SK-N-MC (cell line): ENCODE data around the gene ALG6.

ENCODE experiments used
- EZH2 ChIP-seq: fragments of 200-600 bp; sonication (generic); IDR thresholded peaks from one replicate; pipeline ENCODE4 v1.6.1; 2017; ENCODE audit warnings: antibody characterized with exemption
- FOXP2 ChIP-seq: optimal IDR thresholded peaks from 2 replicates; pipeline ENCODE3; 2011; ENCODE audit warnings: mild to moderate bottlenecking, moderate library complexity; ENCODE audit not compliant: insufficient read depth; ENCODE audit errors: extremely low read length, control extremely low read depth

DNA sequence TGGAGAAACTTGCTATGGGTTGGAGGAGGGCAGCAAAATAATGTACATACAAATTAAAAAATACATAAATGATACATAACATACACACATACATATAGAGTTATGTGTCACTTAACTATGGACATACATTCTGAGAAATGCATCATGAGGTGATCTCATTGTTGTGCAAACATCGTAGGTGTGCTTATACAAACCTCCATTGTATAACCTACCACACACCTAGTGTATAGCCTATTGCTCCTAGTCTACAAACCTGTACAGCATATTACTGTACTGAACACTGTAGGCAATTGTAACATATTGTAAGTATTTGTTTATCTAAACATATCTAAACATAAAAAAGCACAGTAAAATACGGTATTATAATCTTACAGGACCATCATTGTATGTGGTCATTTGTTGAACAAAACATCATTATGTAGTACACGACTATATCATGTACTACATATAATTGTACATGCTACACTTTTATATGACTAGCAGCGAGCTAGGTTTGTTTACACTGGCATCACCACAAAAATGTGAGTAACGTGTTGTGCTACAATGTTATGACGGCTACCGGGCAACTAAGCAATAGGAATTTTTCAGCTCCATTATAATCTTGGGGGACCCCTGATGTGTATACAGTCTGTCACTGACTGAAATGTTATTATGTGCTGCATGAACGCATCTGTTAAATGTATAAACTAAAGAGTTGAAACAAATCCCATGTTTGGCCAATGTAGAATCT lies 120.1 kb downstream of the ALG6 start:
- no peak for TF ChIP-seq FOXP2
- no peak for TF ChIP-seq EZH2
